ENCODE results near the gene AKAP8L. TPM values are rescaled to one million over a fixed set of nuclear protein-coding genes. Genes with fewer than 3 reads are reported as not detected.

AKAP8L gene
- total RNA-seq, 4 donors from 2014 or later, result 82.4 to 157 (median 117) TPM

DNA sequence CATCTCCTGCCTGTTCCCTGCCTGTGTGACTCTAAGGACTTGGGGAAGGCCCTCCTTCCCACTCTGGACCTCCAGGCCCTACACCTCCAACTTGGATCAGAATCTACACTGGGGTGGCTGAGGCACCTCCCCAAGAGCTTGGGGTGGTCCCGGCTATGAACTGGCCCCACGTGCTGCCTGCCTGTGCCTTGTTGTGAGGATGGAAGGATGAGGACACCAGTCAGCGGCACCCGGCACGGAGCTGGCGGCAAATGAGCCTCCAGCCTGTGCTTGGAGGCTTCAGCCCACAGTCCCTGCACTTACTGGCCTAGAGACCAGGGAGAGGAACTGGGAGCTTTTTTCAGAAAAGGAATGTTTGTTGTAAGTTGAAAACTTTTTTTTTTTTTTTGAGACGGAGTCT lies 47.7 kb downstream of the AKAP8L start:
- no peaks in the 10 kb centered on the region for H3K36me3 ChIP-seq
- H3K4me3 ChIP-seq, result no peak overlapping the region
- no peak for DNase-seq
- intact Hi-C loops (cut with DNase I; ENCODE audit: low total_unique reads), result no loop called here
- H3K27ac ChIP-seq, result no peak overlapping the region
- H3K4me1 ChIP-seq, result peaks cover 0 to 10% of the 10 kb centered on the region in 2 donors
- no peaks in the 10 kb centered on the region for H3K9me3 ChIP-seq
- no peak for TF ChIP-seq POLR2A (IDR thresholded peaks at IDR 0.05)
- TF ChIP-seq, protein P1, sequence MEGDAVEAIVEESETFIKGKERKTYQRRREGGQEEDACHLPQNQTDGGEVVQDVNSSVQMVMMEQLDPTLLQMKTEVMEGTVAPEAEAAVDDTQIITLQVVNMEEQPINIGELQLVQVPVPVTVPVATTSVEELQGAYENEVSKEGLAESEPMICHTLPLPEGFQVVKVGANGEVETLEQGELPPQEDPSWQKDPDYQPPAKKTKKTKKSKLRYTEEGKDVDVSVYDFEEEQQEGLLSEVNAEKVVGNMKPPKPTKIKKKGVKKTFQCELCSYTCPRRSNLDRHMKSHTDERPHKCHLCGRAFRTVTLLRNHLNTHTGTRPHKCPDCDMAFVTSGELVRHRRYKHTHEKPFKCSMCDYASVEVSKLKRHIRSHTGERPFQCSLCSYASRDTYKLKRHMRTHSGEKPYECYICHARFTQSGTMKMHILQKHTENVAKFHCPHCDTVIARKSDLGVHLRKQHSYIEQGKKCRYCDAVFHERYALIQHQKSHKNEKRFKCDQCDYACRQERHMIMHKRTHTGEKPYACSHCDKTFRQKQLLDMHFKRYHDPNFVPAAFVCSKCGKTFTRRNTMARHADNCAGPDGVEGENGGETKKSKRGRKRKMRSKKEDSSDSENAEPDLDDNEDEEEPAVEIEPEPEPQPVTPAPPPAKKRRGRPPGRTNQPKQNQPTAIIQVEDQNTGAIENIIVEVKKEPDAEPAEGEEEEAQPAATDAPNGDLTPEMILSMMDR (IDR thresholded peaks at IDR 0.05), result no peak
- no peaks in the 10 kb centered on the region for H3K27me3 ChIP-seq

DNA sequence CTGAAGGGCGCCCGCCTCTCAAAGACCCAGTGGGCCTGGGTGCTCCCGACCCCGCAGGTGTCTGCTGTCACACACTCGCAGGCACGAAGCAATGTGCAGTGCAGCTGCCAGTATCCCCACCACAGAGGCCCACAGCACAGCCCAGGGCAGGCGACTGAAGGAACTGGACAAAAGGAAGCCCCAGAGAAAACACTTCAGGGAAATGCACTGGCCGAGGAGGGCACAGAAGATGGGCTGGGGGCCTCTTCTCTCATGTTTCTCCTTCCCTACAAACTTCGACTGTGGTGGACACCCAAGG lies 49.2 kb downstream of the AKAP8L start:
- Histone ChIP-seq H3K4me3 (no peak overlapping the region), H3K27me3 (no peaks in the 10 kb centered on the region), H3K27ac (no peak overlapping the region), H3K9me3 (no peaks in the 10 kb centered on the region), H3K4me1 (peaks cover 0 to 3% of the 10 kb centered on the region in 2 donors), H3K36me3 (no peaks in the 10 kb centered on the region)
- TF ChIP-seq POLR2A (IDR thresholded peaks at IDR 0.05), result no peak
- TF ChIP-seq, protein P1 (IDR thresholded peaks at IDR 0.05), result no peak
- no peak for DNase-seq
- intact Hi-C loops (cut with DNase I; ENCODE audit: low total_unique reads), result no loop called here

DNA sequence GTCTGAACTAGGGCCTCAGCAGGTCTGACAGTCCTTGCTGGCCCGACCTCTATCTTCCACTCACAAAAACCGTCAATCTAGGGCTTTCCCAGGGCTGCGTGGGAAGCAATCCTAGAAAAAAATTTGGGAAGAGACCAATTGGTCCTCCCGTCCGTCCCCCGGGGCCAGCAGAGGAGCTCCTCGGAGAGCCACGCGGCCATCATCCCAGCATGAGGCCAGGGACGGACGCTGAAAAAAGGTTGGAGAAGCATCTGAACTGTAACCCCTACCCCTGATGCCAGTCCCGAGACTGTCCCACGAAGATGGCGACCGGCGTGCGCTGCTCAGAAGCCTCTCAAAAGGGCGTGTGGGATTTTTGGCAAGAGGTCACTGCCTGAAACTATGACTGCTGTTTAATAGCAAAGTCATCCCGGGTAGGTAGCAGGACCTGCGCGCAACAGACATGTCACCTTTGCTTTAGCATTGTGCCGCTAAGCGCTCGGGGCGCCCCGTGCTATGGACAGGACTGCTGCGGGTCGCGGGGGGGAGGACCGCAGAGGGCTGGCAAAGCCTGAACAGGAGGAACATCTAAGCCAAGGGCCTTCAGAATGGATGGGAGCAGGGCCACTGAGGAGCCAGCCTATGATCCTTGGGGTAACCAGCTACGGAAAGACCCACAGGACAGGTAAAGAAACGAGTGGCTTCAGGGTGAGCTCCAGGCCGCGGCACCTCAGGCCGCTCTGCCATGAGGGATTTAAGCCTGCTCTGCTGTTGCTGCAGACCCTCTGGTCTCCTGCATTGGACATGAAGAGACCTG lies 49.8 kb downstream of the AKAP8L start:
- intact Hi-C loops (cut with DNase I; ENCODE audit: low total_unique reads), result no loop called here
- TF ChIP-seq, protein P1 (IDR thresholded peaks at IDR 0.05), result no peak
- no peak for TF ChIP-seq POLR2A (IDR thresholded peaks at IDR 0.05)
- no peak for DNase-seq
- no peak overlapping the region for H3K4me3 ChIP-seq
- H3K27ac ChIP-seq, result no peak overlapping the region
- H3K9me3 ChIP-seq, result no peaks in the 10 kb centered on the region
- no peaks in the 10 kb centered on the region for H3K36me3 ChIP-seq
- no peaks in the 10 kb centered on the region for H3K4me1 ChIP-seq
- no peaks in the 10 kb centered on the region for H3K27me3 ChIP-seq

DNA sequence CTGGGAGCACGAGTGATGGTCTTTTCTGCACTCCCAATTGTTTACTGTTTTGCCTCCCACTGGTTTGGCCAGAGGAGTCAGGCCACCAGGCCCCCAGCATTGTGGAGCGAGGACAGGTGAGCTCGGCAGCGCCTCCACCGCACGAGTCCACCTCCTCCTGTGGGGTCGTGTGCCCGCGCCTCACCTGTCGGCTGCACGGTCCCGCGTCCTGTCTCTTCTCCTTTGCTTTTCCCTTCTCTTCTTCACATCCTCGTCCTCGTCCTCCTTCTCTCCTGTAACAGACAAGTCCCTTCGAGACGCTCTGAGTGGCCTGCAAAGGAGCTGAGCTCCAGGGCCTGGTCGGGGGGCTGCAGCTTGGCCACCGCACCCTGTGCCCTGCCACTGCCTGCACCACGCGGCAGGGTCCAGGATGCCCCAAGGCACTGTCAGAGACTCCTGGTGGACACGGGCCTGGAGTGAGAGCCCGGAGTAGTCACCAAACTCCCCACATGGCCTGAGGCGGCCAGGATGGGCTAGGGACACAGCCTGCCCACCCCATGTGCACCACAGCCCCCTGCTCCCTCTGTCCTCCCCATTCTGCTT lies 50.6 kb downstream of the AKAP8L start:
- no peak for TF ChIP-seq POLR2A (IDR thresholded peaks at IDR 0.05)
- TF ChIP-seq, protein P1 (IDR thresholded peaks at IDR 0.05), result no peak

DNA sequence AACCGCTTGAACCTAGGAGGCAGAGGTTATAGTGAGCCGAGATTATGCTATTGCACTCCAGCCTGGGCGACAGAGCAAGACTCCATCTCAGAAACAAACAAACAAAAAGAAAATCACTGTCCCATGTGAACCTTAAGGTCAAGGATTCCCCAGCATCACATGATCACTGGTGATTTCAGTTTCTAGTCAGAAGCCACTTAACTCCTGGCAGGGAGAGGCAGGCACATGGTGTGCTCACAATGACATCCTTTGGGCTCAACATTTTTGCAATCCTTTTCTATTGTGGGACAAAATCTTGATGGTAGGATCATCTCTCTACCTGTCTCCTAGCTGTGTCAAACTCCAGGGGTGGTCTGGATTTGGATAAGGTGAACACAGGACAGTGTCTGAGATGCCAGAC lies 51.3 kb downstream of the AKAP8L start:
- intact Hi-C loops (cut with DNase I; ENCODE audit: low total_unique reads), result no loop called here
- no peak for DNase-seq
- Histone ChIP-seq H3K9me3 (no peaks in the 10 kb centered on the region), H3K4me1 (no peaks in the 10 kb centered on the region), H3K4me3 (no peak overlapping the region), H3K36me3 (no peaks in the 10 kb centered on the region), H3K27ac (no peak overlapping the region), H3K27me3 (no peaks in the 10 kb centered on the region)
- TF ChIP-seq, protein P1 (IDR thresholded peaks at IDR 0.05), result no peak
- no peak for TF ChIP-seq POLR2A (IDR thresholded peaks at IDR 0.05)

More for the DNA sequence above, 50.6 kb downstream of the AKAP8L start:
- Histone ChIP-seq H3K4me1 (no peaks in the 10 kb centered on the region), H3K4me3 (no peak overlapping the region), H3K27me3 (no peaks in the 10 kb centered on the region), H3K27ac (no peak overlapping the region), H3K36me3 (no peaks in the 10 kb centered on the region), H3K9me3 (no peaks in the 10 kb centered on the region)
- intact Hi-C loops (cut with DNase I; ENCODE audit: low total_unique reads), result no loop called here
- DNase-seq, result no peak
